Tibial nerve (tissue), 4 donors: ENCODE measurements around the gene PAQR4. TPM values are rescaled to one million over a fixed set of nuclear protein-coding genes. Genes with fewer than 3 reads are reported as not detected.

Experiments
- DNase-seq, 2 donors: peaks; one replicate each; pipeline ENCODE4 v3.0.0-alpha.2; 2019; ENCODE audit warnings: low spot score in 2 of 2
- H3K27ac ChIP-seq, 4 donors: fragments of 200-600 bp; sonication (generic) in 3 of 4; one replicate each; pipeline ENCODE4 v1.5.1; 2017 to 2019; ENCODE audit warnings: mild to moderate bottlenecking in 1 of 4
- H3K27me3 ChIP-seq, 2 donors: fragments of 200-600 bp; sonication (generic) in 1 of 2; one replicate each; pipeline versions ENCODE4 v1.5.1 to v1.6.0; 2017 to 2019
- H3K36me3 ChIP-seq, 3 donors: fragments of 200-600 bp; sonication (generic); one replicate each; pipeline ENCODE4 v1.5.1; 2018 to 2019
- H3K4me1 ChIP-seq, 4 donors: fragments of 200-600 bp; sonication (generic) in 3 of 4; one replicate each; pipeline ENCODE4 v1.5.1; 2017 to 2019
- H3K4me3 ChIP-seq, 4 donors: fragments of 200-600 bp; sonication (generic) in 3 of 4; one replicate each; pipeline ENCODE4 v1.5.1; 2017 to 2019; ENCODE audit warnings: mild to moderate bottlenecking in 1 of 4, moderate library complexity in 1 of 4
- H3K9me3 ChIP-seq, 4 donors: fragments of 200-600 bp; sonication (generic) in 3 of 4; one replicate each; pipeline ENCODE4 v1.5.1; 2017 to 2019
- CTCF ChIP-seq, 5 experiments: fragments of 200-600 bp in 3 of 5; fragments of 450-650 bp in 2 of 5; sonication (generic) in 3 of 5; IDR thresholded peaks; one replicate each; pipeline ENCODE4 v1.5.1; 2016 to 2019; ENCODE audit warnings: antibody characterized with exemption in 5 of 5, mild to moderate bottlenecking in 3 of 5, moderate library complexity in 2 of 5
- EP300 ChIP-seq, 2 donors: sonication (generic); formaldehyde crosslinking; IDR thresholded peaks; one replicate each; pipeline ENCODE4 v1.6.1; 2017; ENCODE audit warnings: antibody characterized with exemption in 2 of 2, mild to moderate bottlenecking in 1 of 2
- POLR2A ChIP-seq, 2 donors: fragments of 450-650 bp; IDR thresholded peaks; one replicate each; pipeline ENCODE4 v1.6.1; 2017; ENCODE audit warnings: antibody characterized with exemption in 2 of 2, mild to moderate bottlenecking in 2 of 2, moderate library complexity in 2 of 2
- WGBS, 2 donors: methylation state at CpG; one replicate each; pipeline ENCODE4 v1.1.5; 2018; 5-methylcytosine and 5-hydroxymethylcytosine counted together
- total RNA-seq, 4 donors: library from RNA; depleted of rRNA; stranded (reverse); fragments of >200 nt; gene quantifications; one replicate each; pipeline ENCODE4 v1.1.0, GENCODE V29; 2016

The PAQR4 gene
- total RNA-seq, 4 donors from 2014 or later: 5.1 to 15.0 (median 7.9) TPM

DNA sequence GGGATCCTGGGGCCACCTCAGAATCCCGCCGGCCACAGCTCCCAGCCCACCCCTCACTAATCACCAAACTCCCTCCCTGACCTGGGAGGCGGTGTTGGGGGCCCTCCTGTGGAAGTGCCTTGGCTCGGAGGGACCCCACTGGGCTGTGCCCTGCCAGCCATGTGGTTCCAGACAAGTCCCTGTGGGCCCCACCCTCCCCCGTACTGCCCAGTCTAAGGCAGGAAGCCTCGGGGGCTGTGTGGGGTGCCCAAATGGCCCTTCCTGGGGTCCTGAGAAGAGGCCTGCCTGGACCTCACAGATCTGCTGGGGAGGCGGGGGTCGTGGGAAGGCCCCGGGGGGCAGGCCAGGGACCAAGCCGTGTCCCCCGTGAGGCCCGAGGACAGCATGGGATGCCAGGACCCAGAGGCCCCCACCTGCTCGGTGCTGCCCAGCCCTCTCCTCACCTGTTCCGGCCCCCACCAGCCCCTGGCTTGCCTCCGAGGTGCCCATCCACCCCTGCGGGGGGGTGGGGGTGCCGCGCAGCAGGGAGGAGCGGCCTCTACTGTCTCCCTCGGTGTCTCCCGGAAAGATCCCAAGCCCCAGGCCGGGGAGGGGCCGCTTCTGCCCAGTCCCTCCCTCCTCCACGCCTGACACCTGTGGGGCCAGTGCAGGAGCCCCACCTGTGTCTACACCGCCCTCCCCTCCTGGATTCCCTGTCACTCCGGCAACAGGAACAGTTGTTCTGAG lies 14.3 kb upstream of the PAQR4 start:
- no peaks in the 10 kb centered on the region for H3K4me1 ChIP-seq
- H3K4me3 ChIP-seq: no peak overlapping the region
- DNase-seq: no peak
- TF ChIP-seq CTCF (IDR thresholded peaks at IDR 0.05): no peak
- no peak for TF ChIP-seq EP300 (IDR thresholded peaks at IDR 0.05)
- no peak for TF ChIP-seq POLR2A (IDR thresholded peaks at IDR 0.05)
- no peaks in the 10 kb centered on the region for H3K9me3 ChIP-seq
- 57 to 69% methylated on average over 19 to 24 of the region's 26 CpGs for WGBS, 2 donors
- H3K27ac ChIP-seq: no peak overlapping the region
- peaks cover 0 to 58% of the 10 kb centered on the region in 2 donors for H3K27me3 ChIP-seq
- H3K36me3 ChIP-seq: peaks cover 0 to 15% (median 0%) of the 10 kb centered on the region in 3 donors

GRCh38 chr16:2955438-2955778 lies 13.7 kb upstream of the PAQR4 start:
- Histone ChIP-seq H3K36me3 (peaks cover 0 to 9% (median 0%) of the 10 kb centered on the region in 3 donors), H3K27me3 (peaks cover 0 to 64% of the 10 kb centered on the region in 2 donors), H3K27ac (no peak overlapping the region), H3K4me1 (no peaks in the 10 kb centered on the region), H3K9me3 (no peaks in the 10 kb centered on the region), H3K4me3 (no peak overlapping the region)
- DNase-seq: no peak
- WGBS, 2 donors: 10 to 40% methylated on average over 5 to 10 of the region's 10 CpGs
- TF ChIP-seq CTCF (IDR thresholded peaks at IDR 0.05) (no peak), EP300 (IDR thresholded peaks at IDR 0.05) (no peak), POLR2A (IDR thresholded peaks at IDR 0.05) (no peak)

GRCh38 chr16:2955779-2956578 lies 13.2 kb upstream of the PAQR4 start:
- TF ChIP-seq EP300 (IDR thresholded peaks at IDR 0.05) (no peak), POLR2A (IDR thresholded peaks at IDR 0.05) (no peak), CTCF (IDR thresholded peaks at IDR 0.05) (no peak)
- Histone ChIP-seq H3K27me3 (peaks cover 0 to 70% of the 10 kb centered on the region in 2 donors), H3K9me3 (no peaks in the 10 kb centered on the region), H3K36me3 (peaks cover 0 to 3% (median 0%) of the 10 kb centered on the region in 3 donors), H3K27ac (no peak overlapping the region), H3K4me3 (no peak overlapping the region), H3K4me1 (no peaks in the 10 kb centered on the region)
- DNase-seq: no peak
- 23 to 39% methylated on average over 13 to 15 of the region's 21 CpGs for WGBS, 2 donors

DNA sequence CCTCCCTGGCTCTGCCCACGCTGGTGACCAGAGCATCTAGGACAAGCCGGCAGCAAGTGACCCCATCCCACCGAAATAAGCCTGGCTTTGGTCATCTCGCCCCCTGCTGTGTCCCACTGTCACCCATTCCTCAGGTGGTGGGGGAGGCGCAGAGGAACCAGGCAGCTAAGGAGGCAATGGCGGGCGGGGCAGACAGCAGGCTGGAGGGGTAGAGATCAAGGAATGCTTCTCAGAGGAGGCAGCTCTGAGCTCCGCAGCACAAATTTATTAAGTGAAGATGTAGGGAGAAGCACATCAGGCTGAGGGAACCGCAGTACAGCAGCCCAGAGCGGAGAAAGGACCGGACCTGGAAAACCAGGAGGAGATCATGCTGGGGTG lies 12.6 kb upstream of the PAQR4 start:
- WGBS, 2 donors: 79 to 80% methylated on average over 11 of the region's 11 CpGs
- H3K27me3 ChIP-seq: peaks cover 0 to 76% of the 10 kb centered on the region in 2 donors
- no peak for DNase-seq
- no peak overlapping the region for H3K4me3 ChIP-seq
- H3K36me3 ChIP-seq: no peaks in the 10 kb centered on the region
- H3K27ac ChIP-seq: no peak overlapping the region
- no peaks in the 10 kb centered on the region for H3K9me3 ChIP-seq
- TF ChIP-seq CTCF (IDR thresholded peaks at IDR 0.05): no peak
- no peak for TF ChIP-seq EP300 (IDR thresholded peaks at IDR 0.05)
- TF ChIP-seq POLR2A (IDR thresholded peaks at IDR 0.05): no peak
- peaks cover 0 to 2% (median 0%) of the 10 kb centered on the region in 4 donors for H3K4me1 ChIP-seq

GRCh38 chr16:2959206-2959605 lies 9.9 kb upstream of the PAQR4 start:
- 55 to 73% methylated on average over 10 of the region's 10 CpGs for WGBS, 2 donors
- Histone ChIP-seq H3K9me3 (no peaks in the 10 kb centered on the region), H3K36me3 (no peaks in the 10 kb centered on the region), H3K4me3 (no peak overlapping the region), H3K27ac (no peak overlapping the region), H3K4me1 (peaks cover 0 to 29% (median 11%) of the 10 kb centered on the region in 4 donors), H3K27me3 (peaks cover 2 to 99% of the 10 kb centered on the region in 2 donors)
- TF ChIP-seq CTCF (IDR thresholded peaks at IDR 0.05) (no peak), POLR2A (IDR thresholded peaks at IDR 0.05) (no peak), EP300 (IDR thresholded peaks at IDR 0.05) (no peak)
- DNase-seq: no peak
